PFSK-1 (cell line): ENCODE measurements around the gene SKA3.

Experiments used
- FOXP2 ChIP-seq: optimal IDR thresholded peaks from 2 replicates; pipeline ENCODE3; 2011; ENCODE audit warnings: borderline replicate concordance, control low read depth, inconsistent platforms; ENCODE audit not compliant: insufficient read depth; ENCODE audit errors: extremely low read length, extremely low read depth
- POLR2AphosphoS5 ChIP-seq: IDR thresholded peaks from 2 replicates; pipeline ENCODE4 v1.6.1; 2012; ENCODE audit warnings: low read depth, mild to moderate bottlenecking, control low read depth, low read length, moderate library complexity
- SIN3A ChIP-seq: IDR thresholded peaks from 2 replicates; pipeline ENCODE4 v1.6.1; 2012; ENCODE audit warnings: mild to moderate bottlenecking, low read length, moderate library complexity, borderline replicate concordance; ENCODE audit not compliant: insufficient read depth
- TAF1 ChIP-seq: IDR thresholded peaks from 2 replicates; pipeline ENCODE4 v1.6.1; 2012; ENCODE audit warnings: low read length, control low read depth, borderline replicate concordance; ENCODE audit not compliant: insufficient read depth
- TF ChIP-seq, protein P1 (sequence below), 2 experiments: IDR thresholded peaks; 2 replicates each; pipeline versions ENCODE4 v1.6.1 to v1.8.0; 2011 to 2012; ENCODE audit warnings: low read depth in 2 of 2, low read length in 2 of 2, control low read depth in 1 of 2, inconsistent platforms in 1 of 2, mild to moderate bottlenecking in 1 of 2, moderate library complexity in 1 of 2; ENCODE audit not compliant: insufficient read depth in 1 of 2

The SKA3 gene

GRCh38 chr13:21218351-21219035 lies 42.1 kb upstream of the SKA3 start:
- TF ChIP-seq POLR2AphosphoS5 (no peak), SIN3A (no peak), FOXP2 (no peak), TAF1 (no peak)
- TF ChIP-seq, protein P1, sequence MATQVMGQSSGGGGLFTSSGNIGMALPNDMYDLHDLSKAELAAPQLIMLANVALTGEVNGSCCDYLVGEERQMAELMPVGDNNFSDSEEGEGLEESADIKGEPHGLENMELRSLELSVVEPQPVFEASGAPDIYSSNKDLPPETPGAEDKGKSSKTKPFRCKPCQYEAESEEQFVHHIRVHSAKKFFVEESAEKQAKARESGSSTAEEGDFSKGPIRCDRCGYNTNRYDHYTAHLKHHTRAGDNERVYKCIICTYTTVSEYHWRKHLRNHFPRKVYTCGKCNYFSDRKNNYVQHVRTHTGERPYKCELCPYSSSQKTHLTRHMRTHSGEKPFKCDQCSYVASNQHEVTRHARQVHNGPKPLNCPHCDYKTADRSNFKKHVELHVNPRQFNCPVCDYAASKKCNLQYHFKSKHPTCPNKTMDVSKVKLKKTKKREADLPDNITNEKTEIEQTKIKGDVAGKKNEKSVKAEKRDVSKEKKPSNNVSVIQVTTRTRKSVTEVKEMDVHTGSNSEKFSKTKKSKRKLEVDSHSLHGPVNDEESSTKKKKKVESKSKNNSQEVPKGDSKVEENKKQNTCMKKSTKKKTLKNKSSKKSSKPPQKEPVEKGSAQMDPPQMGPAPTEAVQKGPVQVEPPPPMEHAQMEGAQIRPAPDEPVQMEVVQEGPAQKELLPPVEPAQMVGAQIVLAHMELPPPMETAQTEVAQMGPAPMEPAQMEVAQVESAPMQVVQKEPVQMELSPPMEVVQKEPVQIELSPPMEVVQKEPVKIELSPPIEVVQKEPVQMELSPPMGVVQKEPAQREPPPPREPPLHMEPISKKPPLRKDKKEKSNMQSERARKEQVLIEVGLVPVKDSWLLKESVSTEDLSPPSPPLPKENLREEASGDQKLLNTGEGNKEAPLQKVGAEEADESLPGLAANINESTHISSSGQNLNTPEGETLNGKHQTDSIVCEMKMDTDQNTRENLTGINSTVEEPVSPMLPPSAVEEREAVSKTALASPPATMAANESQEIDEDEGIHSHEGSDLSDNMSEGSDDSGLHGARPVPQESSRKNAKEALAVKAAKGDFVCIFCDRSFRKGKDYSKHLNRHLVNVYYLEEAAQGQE (IDR thresholded peaks at IDR 0.05; ENCODE audit: insufficient read depth in 1 of 2, low read depth in 2 of 2, low read length in 2 of 2) = no peak

- TF ChIP-seq TAF1 = no peak
- TF ChIP-seq, protein P1 (IDR thresholded peaks at IDR 0.05; ENCODE audit: insufficient read depth in 1 of 2, low read depth in 2 of 2, low read length in 2 of 2) = no peak
- TF ChIP-seq POLR2AphosphoS5 = no peak
- no peak for TF ChIP-seq SIN3A
- no peak for TF ChIP-seq FOXP2
Measured at GRCh38 chr13:21216332-21216731, 40.0 kb upstream of the SKA3 start.

DNA sequence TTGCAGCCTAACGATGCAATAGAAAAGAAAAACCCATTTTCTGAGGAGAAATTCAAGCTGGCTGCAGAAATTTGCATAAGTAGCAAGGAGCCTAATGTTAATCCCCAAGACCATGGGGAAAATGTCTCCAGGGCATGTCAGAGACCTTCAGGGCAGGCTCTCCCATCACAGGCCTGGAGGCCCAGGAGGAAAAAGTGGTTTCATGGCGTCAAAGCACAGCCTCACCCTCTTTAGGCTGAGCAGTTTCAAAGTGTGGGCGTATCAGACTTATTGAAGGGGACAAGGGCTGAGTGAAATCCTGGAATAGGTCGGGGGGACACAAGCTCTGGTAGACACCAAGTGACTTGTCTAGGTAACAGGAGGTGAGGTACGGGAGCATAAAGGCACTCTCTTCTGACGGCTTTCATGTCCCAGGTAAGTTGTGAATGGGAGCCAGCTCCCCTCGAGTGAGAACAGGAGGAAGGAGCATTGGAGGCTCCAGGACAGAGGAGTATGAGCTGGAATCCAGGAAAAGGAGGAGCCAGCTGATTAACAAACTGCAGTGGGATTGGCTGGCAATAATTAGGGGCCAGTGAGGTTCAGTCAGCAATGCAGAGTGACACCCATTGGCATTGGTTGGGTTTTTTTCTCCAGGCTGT lies 35.9 kb upstream of the SKA3 start:
- TF ChIP-seq, protein P1 (IDR thresholded peaks at IDR 0.05; ENCODE audit: insufficient read depth in 1 of 2, low read depth in 2 of 2, low read length in 2 of 2) = no peak
- no peak for TF ChIP-seq POLR2AphosphoS5
- TF ChIP-seq SIN3A = no peak
- TF ChIP-seq FOXP2 = no peak
- no peak for TF ChIP-seq TAF1

- TF ChIP-seq SIN3A (no peak), POLR2AphosphoS5 (no peak), TAF1 (no peak), FOXP2 (no peak)
- TF ChIP-seq, protein P1 (IDR thresholded peaks at IDR 0.05; ENCODE audit: insufficient read depth in 1 of 2, low read depth in 2 of 2, low read length in 2 of 2) = no peak
Measured at GRCh38 chr13:21208652-21209154, 32.4 kb upstream of the SKA3 start.
